Measurements from ENCODE around the gene CAP2. TPM values are rescaled to one million over a fixed set of nuclear protein-coding genes. Genes with fewer than 3 reads are reported as not detected.

Gene CAP2
- total RNA-seq, 1 donor from 2014 or later, result 8.5 TPM

DNA sequence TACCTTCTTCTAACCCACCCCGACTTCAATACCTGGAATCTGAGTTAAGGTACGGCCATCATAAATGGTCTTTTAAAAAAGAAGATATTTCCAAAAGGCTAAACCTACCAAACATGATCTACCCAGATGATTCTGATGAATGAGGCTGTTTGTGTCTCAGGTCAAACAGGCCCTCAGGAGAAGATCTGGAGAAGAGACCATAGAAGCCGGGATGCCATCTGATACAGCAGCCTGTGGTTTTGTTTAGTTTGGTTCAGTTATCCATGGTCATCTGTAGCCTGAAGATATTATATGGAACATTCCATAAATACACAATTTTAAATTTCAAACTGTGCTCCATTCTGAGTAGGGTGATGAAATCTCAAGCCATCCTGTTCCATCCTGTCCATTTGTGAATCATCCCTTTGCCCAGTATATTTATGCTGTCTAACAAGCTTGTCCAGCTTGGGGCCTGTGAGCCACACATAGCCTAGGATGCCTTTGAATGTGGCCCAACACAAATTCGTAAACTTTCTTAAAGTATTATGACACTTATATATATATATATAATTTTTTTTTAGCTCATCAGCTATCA, 4.0 kb upstream of the CAP2 start:
- TF ChIP-seq, protein P1, sequence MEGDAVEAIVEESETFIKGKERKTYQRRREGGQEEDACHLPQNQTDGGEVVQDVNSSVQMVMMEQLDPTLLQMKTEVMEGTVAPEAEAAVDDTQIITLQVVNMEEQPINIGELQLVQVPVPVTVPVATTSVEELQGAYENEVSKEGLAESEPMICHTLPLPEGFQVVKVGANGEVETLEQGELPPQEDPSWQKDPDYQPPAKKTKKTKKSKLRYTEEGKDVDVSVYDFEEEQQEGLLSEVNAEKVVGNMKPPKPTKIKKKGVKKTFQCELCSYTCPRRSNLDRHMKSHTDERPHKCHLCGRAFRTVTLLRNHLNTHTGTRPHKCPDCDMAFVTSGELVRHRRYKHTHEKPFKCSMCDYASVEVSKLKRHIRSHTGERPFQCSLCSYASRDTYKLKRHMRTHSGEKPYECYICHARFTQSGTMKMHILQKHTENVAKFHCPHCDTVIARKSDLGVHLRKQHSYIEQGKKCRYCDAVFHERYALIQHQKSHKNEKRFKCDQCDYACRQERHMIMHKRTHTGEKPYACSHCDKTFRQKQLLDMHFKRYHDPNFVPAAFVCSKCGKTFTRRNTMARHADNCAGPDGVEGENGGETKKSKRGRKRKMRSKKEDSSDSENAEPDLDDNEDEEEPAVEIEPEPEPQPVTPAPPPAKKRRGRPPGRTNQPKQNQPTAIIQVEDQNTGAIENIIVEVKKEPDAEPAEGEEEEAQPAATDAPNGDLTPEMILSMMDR (IDR thresholded peaks at IDR 0.05; ENCODE audit: insufficient read depth, low read length, poor library complexity, severe bottlenecking), result no peak
- no peaks in the 10 kb centered on the region for H3K36me3 ChIP-seq (ENCODE audit: control insufficient read depth, insufficient read depth, low read length)
- DNase-seq (ENCODE audit: low read depth), result no peak
- no peak overlapping the region for H3K4me3 ChIP-seq (ENCODE audit: low read depth, low read length)
- H3K27me3 ChIP-seq (ENCODE audit: control insufficient read depth, insufficient read depth, low read length), result no peaks in the 10 kb centered on the region

DNA sequence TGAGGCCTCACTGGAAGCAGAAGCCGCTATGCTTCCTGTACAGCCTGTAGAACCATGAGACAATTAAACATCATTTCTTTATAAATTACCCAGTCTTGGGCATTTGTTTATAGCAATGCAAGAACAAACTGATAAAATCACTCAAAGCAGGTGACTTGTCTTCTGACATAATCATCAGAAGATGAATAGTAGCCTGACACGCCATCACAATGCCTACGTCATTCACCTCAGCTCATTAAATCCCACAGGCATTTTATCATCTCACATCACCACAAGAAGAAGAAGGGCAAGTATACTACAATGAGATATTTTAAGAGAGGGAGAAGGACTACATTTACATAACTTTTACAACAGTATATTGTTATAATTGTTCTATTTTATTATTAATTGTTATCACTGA, 3.1 kb upstream of the CAP2 start:
- TF ChIP-seq, protein P1 (IDR thresholded peaks at IDR 0.05; ENCODE audit: insufficient read depth, low read length, poor library complexity, severe bottlenecking), result no peak
- H3K27me3 ChIP-seq (ENCODE audit: control insufficient read depth, insufficient read depth, low read length), result no peaks in the 10 kb centered on the region
- DNase-seq (ENCODE audit: low read depth), result no peak
- H3K4me3 ChIP-seq (ENCODE audit: low read depth, low read length), result no peak overlapping the region
- no peaks in the 10 kb centered on the region for H3K36me3 ChIP-seq (ENCODE audit: control insufficient read depth, insufficient read depth, low read length)

DNA sequence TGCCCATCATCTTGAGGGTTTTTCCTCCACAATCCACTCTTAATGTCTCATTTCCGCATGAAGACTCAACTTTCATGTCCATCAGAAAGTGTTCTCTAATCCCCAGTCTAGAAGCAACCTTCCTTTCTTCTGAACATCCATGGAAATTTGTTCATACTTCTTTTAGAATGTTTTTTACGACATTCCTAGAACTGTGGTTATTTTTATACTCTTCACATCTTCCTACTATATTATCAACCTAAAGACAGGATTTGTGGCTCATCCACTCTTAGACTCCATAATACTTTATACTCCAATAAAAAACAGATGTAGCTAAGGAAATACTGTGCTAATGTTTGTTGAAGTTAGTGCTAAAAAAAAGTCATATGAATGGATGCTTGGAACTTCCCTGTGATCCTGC, 1.4 kb upstream of the CAP2 start:
- TF ChIP-seq, protein P1 (IDR thresholded peaks at IDR 0.05; ENCODE audit: insufficient read depth, low read length, poor library complexity, severe bottlenecking), result no peak
- DNase-seq (ENCODE audit: low read depth), result no peak
- H3K36me3 ChIP-seq (ENCODE audit: control insufficient read depth, insufficient read depth, low read length), result no peaks in the 10 kb centered on the region
- no peaks in the 10 kb centered on the region for H3K27me3 ChIP-seq (ENCODE audit: control insufficient read depth, insufficient read depth, low read length)
- H3K4me3 ChIP-seq (ENCODE audit: low read depth, low read length), result no peak overlapping the region

DNA sequence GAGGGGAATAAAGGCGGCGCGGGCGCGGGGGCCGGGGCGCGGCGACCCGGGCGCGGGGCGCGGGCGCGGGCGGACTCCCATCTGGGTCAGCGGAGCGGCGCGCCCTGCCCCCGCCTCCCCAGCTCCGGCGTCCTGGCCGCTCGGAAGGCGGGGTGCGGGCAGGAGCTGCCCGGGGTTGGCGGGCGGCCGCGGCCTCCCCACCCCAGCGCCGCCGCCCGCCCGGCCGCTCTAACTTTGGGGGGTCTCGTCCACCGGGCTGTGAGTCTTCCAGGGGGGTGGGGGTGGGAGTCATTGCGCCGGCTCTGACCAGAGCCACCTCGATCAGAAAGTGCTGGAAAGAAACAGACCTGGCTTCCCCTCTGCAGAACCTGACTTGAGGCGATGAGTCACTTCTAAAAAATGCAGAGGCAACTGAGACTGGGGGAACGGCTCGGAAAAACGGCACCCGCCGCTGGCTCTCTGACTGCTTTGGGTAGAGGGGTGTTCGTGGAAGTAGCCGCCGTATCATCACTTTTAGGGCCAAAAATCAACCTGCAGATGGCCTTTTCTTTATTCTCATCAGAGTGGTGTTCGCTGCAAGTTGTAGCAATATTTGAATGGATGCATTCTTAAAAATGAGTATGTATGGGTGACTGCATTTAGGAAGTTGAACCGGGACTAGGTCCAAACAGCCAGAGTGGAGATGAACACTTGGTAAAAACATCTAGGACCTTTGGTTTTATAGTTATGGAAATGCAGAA, 667 bp downstream of the CAP2 start:
- DNase-seq (ENCODE audit: low read depth), result no peak
- Histone ChIP-seq H3K36me3 (ENCODE audit: control insufficient read depth, insufficient read depth, low read length) (no peaks in the 10 kb centered on the region), H3K27me3 (ENCODE audit: control insufficient read depth, insufficient read depth, low read length) (no peaks in the 10 kb centered on the region), H3K4me3 (ENCODE audit: low read depth, low read length) (peak overlapping the region; percentile 91)
- TF ChIP-seq, protein P1 (IDR thresholded peaks at IDR 0.05; ENCODE audit: insufficient read depth, low read length, poor library complexity, severe bottlenecking), result no peak

DNA sequence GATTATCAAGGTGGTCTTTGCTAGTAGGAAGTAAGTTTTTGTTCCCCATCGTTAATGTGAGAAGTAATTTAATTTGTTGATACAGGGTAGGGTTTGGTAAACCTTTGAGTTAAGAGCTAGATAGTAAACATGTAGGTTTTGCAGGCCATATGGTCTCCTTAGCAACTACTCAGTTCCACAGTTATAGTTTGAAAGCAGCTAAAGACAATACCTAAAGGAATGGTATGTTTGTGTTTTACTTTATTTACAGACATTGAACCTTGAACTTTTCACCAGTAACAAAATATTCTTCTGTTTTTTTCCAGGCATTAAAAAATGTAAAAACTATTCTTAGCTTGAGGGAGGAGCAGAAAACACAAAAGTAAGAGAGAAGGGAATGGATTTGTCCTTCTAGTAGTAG, 1.7 kb downstream of the CAP2 start:
- H3K36me3 ChIP-seq (ENCODE audit: control insufficient read depth, insufficient read depth, low read length), result no peaks in the 10 kb centered on the region
- H3K27me3 ChIP-seq (ENCODE audit: control insufficient read depth, insufficient read depth, low read length), result no peaks in the 10 kb centered on the region
- no peak for DNase-seq (ENCODE audit: low read depth)
- TF ChIP-seq, protein P1 (IDR thresholded peaks at IDR 0.05; ENCODE audit: insufficient read depth, low read length, poor library complexity, severe bottlenecking), result no peak
- H3K4me3 ChIP-seq (ENCODE audit: low read depth, low read length), result no peak overlapping the region

DNA sequence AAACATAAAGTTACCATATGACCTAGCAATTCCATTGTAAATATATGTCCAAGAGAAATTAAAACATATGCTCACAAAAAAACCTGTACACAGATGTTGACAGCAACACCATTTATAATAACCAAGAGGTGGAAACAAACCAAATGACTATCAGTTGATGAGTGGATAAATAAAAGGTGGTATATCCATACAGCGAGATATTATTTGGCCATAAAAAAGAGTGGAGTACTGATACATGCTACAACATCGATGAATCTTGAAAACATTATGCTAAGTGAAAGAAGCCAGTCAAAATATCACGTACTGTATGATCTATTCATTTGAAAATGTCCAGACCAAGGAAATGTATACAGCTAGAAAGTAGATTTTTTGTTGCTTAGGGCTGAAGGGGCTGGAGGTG, 2.9 kb downstream of the CAP2 start:
- TF ChIP-seq, protein P1 (IDR thresholded peaks at IDR 0.05; ENCODE audit: insufficient read depth, low read length, poor library complexity, severe bottlenecking), result no peak
- no peaks in the 10 kb centered on the region for H3K36me3 ChIP-seq (ENCODE audit: control insufficient read depth, insufficient read depth, low read length)
- no peak for DNase-seq (ENCODE audit: low read depth)
- no peaks in the 10 kb centered on the region for H3K27me3 ChIP-seq (ENCODE audit: control insufficient read depth, insufficient read depth, low read length)
- H3K4me3 ChIP-seq (ENCODE audit: low read depth, low read length), result no peak overlapping the region
